ENCODE data around the gene KSR2.
A peak's percentile ranks its signal among the peaks of the same experiment; 100 is the strongest.

Gene KSR2

GRCh38 chr12:117587631-117588287, 381.0 kb downstream of the KSR2 start:
- DNase-seq (ENCODE audit: low spot score), result no peak
- TF ChIP-seq CTCF (IDR thresholded peaks at IDR 0.05), result peak; percentile 46
- Histone ChIP-seq H3K27ac (no peak overlapping the region), H3K4me3 (no peak overlapping the region)

- no peak for DNase-seq (ENCODE audit: low spot score)
Measured at GRCh38 chr12:117583677-117584225, 385.0 kb downstream of the KSR2 start.

GRCh38 chr12:117583092-117583491, 385.7 kb downstream of the KSR2 start:
- no peak for TF ChIP-seq CTCF (IDR thresholded peaks at IDR 0.05)
- no peak for DNase-seq (ENCODE audit: low spot score)
- no peak overlapping the region for H3K4me3 ChIP-seq
- H3K27ac ChIP-seq, result no peak overlapping the region

More at GRCh38 chr12:117583677-117584225, 385.0 kb downstream of the KSR2 start:
- TF ChIP-seq CTCF (IDR thresholded peaks at IDR 0.05), result no peak
- Histone ChIP-seq H3K27ac (no peak overlapping the region), H3K4me3 (no peak overlapping the region)

- no peak for DNase-seq (ENCODE audit: low spot score)
- no peak overlapping the region for H3K27ac ChIP-seq
- no peak for TF ChIP-seq CTCF (IDR thresholded peaks at IDR 0.05)
- H3K4me3 ChIP-seq, result no peak overlapping the region
Measured at GRCh38 chr12:117582135-117582784, 386.5 kb downstream of the KSR2 start.

GRCh38 chr12:117580718-117581062, 388.1 kb downstream of the KSR2 start:
- no peak for DNase-seq (ENCODE audit: low spot score)
- no peak for TF ChIP-seq CTCF (IDR thresholded peaks at IDR 0.05)
- Histone ChIP-seq H3K27ac (no peak overlapping the region), H3K4me3 (no peak overlapping the region)

DNA sequence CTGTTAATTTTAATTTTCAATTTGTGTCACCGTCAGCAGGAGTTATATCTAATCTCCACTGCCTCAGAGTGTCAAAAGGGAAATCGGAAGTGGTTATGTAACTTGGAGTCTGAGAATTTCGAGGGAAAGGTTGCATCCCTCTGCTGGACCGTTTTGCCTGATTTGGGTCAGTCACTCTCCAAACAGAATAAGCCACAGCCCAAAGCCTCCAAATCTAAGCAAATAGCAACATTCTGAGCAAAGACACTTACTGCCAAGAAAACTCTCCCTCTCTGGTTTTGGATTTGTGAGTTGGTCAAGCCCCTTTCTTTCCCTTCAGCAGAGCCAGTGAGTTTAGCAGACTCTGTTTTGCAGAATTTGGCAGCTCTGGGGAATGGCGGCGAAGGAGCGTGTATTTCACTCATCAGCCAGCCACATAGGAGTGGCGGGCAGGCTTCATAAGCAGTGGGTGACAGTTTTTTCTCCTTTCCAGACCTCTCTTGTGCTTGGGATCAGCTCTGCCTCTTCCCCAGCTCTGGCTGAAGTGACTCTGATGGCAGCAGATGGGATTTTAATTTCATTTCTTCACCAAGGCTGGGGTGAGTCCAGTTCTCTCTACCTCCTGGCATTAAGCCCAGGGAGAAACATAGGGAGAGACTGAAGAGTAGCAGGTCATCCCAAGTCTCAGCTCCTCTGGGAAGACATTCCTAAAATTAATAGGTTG, 388.6 kb downstream of the KSR2 start:
- no peak overlapping the region for H3K27ac ChIP-seq
- no peak for DNase-seq (ENCODE audit: low spot score)
- no peak for TF ChIP-seq CTCF (IDR thresholded peaks at IDR 0.05)
- H3K4me3 ChIP-seq, result no peak overlapping the region
